SU-DHL-6 (cell line): ENCODE results near the gene BIK.

Experiments used
- CTCF ChIP-seq: fragments of 200-600 bp; sonication (generic); IDR thresholded peaks from one replicate; pipeline ENCODE4 v1.5.1; 2017; ENCODE audit warnings: antibody characterized with exemption, mild to moderate bottlenecking, low read length, moderate library complexity; ENCODE audit not compliant: insufficient read depth, poor library complexity, severe bottlenecking
- EZH2phosphoT487 ChIP-seq: fragments of 200-600 bp; sonication (generic), shearing (Covaris generic); conservative IDR thresholded peaks from 2 replicates; pipeline ENCODE4 v1.6.1; 2018; ENCODE audit warnings: mild to moderate bottlenecking, antibody characterized with exemption, low read length, moderate library complexity, mixed read lengths

- TF ChIP-seq CTCF: no peak
- TF ChIP-seq EZH2phosphoT487: no peak
Measured at GRCh38 chr22:43113526-43114251, 3.1 kb downstream of the BIK start.
